ENCODE measurements around the gene CDKL5.

The CDKL5 gene

GRCh38 chrX:18698737-18699650 is 273.6 kb downstream of the CDKL5 start:
- DNase-seq (ENCODE audit: low spot score): no peak

- no peak for DNase-seq (ENCODE audit: low spot score)
Observed at GRCh38 chrX:18701621-18702361, 276.4 kb downstream of the CDKL5 start.

- no peak for DNase-seq (ENCODE audit: low spot score)
Observed at GRCh38 chrX:18702362-18703195, 277.2 kb downstream of the CDKL5 start.

Measured in RKO (cell line).